ENCODE data around the gene TGFBR3.

The TGFBR3 gene

GRCh38 chr1:91635763-91636162, 250.2 kb downstream of the TGFBR3 start:
- no peak for TF ChIP-seq CTCF (IDR thresholded peaks at IDR 0.05; ENCODE audit: insufficient read depth, low read depth, low read length, missing control alignments)
- DNase-seq (ENCODE audit: low read depth), result no peak

GRCh38 chr1:91633438-91633837, 252.5 kb downstream of the TGFBR3 start:
- TF ChIP-seq CTCF (IDR thresholded peaks at IDR 0.05; ENCODE audit: insufficient read depth, low read depth, low read length, missing control alignments), result no peak
- H3K4me3 ChIP-seq (ENCODE audit: low read depth, low read length), result no peak overlapping the region
- DNase-seq (ENCODE audit: low read depth), result no peak

More at GRCh38 chr1:91635763-91636162, 250.2 kb downstream of the TGFBR3 start:
- H3K4me3 ChIP-seq (ENCODE audit: low read depth, low read length), result no peak overlapping the region

DNA sequence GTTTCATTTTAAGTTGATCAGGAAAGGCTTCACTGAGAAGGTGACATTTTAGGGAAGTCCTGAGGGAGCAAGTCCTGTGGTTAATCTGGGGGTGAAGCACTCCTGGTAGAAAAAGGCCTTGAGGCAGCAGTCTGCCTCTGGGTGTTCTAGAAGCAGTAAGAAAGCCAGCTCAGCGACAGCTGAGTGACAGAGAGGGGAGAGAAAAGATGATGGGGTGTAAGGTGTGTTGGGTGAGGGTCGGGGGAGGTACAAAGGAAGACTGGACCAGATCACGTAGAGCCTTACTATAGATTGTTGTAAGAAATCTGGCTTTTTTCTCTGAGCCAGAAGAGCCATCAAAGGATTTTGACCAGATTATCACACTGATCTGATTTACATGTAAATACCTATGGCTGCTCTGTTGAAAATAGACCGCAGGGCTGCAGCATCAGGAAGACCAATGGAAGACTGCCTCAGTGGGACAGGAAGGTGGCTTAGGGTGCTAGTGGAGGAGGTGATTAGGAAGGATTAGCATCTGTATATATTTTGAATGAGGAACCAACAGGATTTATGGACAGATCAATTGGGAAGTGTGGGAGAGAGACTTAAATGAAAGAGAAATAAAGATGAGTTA, 254.1 kb downstream of the TGFBR3 start:
- DNase-seq (ENCODE audit: low read depth), result no peak
- TF ChIP-seq CTCF (IDR thresholded peaks at IDR 0.05; ENCODE audit: insufficient read depth, low read depth, low read length, missing control alignments), result no peak
- H3K4me3 ChIP-seq (ENCODE audit: low read depth, low read length), result no peak overlapping the region

- TF ChIP-seq CTCF (IDR thresholded peaks at IDR 0.05; ENCODE audit: insufficient read depth, low read depth, low read length, missing control alignments), result no peak
- no peak for DNase-seq (ENCODE audit: low read depth)
- no peak overlapping the region for H3K4me3 ChIP-seq (ENCODE audit: low read depth, low read length)
Observed at GRCh38 chr1:91630803-91631202, 255.1 kb downstream of the TGFBR3 start.
